ENCODE measurements around the gene SFTPD.

SFTPD gene

DNA sequence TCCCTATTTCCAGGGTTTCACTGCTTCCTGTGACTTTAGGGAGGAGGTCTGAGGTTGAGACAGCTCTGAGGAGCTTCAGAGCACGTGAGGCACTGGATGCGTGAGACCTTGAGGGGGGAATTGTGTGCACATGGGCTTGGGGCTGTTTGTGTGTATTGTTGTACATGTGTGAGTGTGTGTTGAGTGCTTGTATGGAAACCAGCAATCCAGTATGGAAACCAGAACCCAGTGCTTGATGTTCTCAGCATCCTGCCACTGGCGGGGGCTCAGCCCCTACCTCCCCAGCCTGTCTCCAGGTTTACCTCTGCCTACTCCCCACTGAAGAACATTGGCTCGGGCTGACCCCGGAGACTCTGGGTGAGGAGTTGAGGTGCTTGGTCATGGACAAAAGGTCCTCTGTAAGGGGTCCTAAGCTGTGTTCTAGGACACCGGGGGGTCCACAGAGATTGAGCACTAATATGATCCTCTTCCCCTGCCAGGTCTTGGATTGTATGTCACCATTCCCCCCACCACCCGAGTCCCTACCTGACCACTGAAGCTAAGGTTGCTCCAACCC lies 20.8 kb downstream of the SFTPD start:
- Histone ChIP-seq H4K20me1 (ENCODE audit: low read depth, low read length) (no peaks in the 10 kb centered on the region), H3K9ac (ENCODE audit: low read length) (no peak overlapping the region), H3K27ac (ENCODE audit: low read depth, low read length) (no peak overlapping the region), H2AFZ (ENCODE audit: low read depth, low read length, severe bottlenecking) (no peak overlapping the region), H3K36me3 (ENCODE audit: low read length) (no peaks in the 10 kb centered on the region), H3K9me3 (ENCODE audit: insufficient read depth, low read length) (no peaks in the 10 kb centered on the region), H3K4me2 (ENCODE audit: low read depth, low read length, poor library complexity, severe bottlenecking) (no peak overlapping the region), H3K27me3 (ENCODE audit: low read length) (no peaks in the 10 kb centered on the region), H3F3A (ENCODE audit: insufficient read depth) (no peaks in the 10 kb centered on the region), H3K4me3 (ENCODE audit: insufficient read depth, low read length, poor library complexity, severe bottlenecking) (no peak overlapping the region), H3K79me2 (ENCODE audit: insufficient read depth, low read length) (no peaks in the 10 kb centered on the region), H3K9me2 (replicated peaks; ENCODE audit: insufficient read depth, low read length) (no peaks in the 10 kb centered on the region)
- TF ChIP-seq, protein P1, sequence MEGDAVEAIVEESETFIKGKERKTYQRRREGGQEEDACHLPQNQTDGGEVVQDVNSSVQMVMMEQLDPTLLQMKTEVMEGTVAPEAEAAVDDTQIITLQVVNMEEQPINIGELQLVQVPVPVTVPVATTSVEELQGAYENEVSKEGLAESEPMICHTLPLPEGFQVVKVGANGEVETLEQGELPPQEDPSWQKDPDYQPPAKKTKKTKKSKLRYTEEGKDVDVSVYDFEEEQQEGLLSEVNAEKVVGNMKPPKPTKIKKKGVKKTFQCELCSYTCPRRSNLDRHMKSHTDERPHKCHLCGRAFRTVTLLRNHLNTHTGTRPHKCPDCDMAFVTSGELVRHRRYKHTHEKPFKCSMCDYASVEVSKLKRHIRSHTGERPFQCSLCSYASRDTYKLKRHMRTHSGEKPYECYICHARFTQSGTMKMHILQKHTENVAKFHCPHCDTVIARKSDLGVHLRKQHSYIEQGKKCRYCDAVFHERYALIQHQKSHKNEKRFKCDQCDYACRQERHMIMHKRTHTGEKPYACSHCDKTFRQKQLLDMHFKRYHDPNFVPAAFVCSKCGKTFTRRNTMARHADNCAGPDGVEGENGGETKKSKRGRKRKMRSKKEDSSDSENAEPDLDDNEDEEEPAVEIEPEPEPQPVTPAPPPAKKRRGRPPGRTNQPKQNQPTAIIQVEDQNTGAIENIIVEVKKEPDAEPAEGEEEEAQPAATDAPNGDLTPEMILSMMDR (IDR thresholded peaks at IDR 0.05; ENCODE audit: insufficient read depth, low read length, poor library complexity, severe bottlenecking) = no peak
- no peak for TF ChIP-seq EZH2phosphoT487 (conservative IDR thresholded peaks at IDR 0.05; ENCODE audit: low read length)

- TF ChIP-seq, protein P1 (IDR thresholded peaks at IDR 0.05; ENCODE audit: insufficient read depth, low read length, poor library complexity, severe bottlenecking) = no peak
- no peak for TF ChIP-seq EZH2phosphoT487 (conservative IDR thresholded peaks at IDR 0.05; ENCODE audit: low read length)
- H3K9me3 ChIP-seq (ENCODE audit: insufficient read depth, low read length) = no peaks in the 10 kb centered on the region
- H3K27me3 ChIP-seq (ENCODE audit: low read length) = no peaks in the 10 kb centered on the region
- H4K20me1 ChIP-seq (ENCODE audit: low read depth, low read length) = no peaks in the 10 kb centered on the region
- H3K36me3 ChIP-seq (ENCODE audit: low read length) = no peaks in the 10 kb centered on the region
- no peak overlapping the region for H3K9ac ChIP-seq (ENCODE audit: low read length)
- H3K79me2 ChIP-seq (ENCODE audit: insufficient read depth, low read length) = no peaks in the 10 kb centered on the region
- no peak overlapping the region for H2AFZ ChIP-seq (ENCODE audit: low read depth, low read length, severe bottlenecking)
- no peak overlapping the region for H3K4me2 ChIP-seq (ENCODE audit: low read depth, low read length, poor library complexity, severe bottlenecking)
- H3K9me2 ChIP-seq (replicated peaks; ENCODE audit: insufficient read depth, low read length) = no peaks in the 10 kb centered on the region
- H3K27ac ChIP-seq (ENCODE audit: low read depth, low read length) = no peak overlapping the region
- no peak overlapping the region for H3K4me3 ChIP-seq (ENCODE audit: insufficient read depth, low read length, poor library complexity, severe bottlenecking)
- no peaks in the 10 kb centered on the region for H3F3A ChIP-seq (ENCODE audit: insufficient read depth)
Measured at GRCh38 chr10:79927111-79927828, 21.6 kb downstream of the SFTPD start.

DNA sequence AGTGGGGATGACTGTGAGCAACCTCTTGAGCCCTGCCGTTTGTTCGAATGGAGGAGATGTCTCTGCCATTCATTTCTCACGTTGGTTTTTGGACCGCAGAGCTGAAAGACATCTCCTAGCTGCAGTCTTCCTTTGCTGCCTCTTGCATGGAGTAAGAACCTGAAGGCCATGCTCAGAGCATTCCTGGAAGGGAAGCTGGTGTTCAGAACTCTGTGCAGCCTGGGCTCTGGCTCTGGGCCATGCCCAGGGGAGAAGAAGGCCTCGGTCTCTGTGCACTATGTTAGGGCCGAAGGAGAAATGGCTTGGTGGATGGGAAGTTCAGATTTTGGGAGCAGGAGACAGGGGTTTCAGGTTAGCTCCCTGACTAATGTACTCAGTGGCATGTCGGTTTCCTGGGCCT lies 22.9 kb downstream of the SFTPD start:
- Histone ChIP-seq H3K9me3 (ENCODE audit: insufficient read depth, low read length) (no peaks in the 10 kb centered on the region), H3K36me3 (ENCODE audit: low read length) (no peaks in the 10 kb centered on the region), H3K27ac (ENCODE audit: low read depth, low read length) (no peak overlapping the region), H3K79me2 (ENCODE audit: insufficient read depth, low read length) (no peaks in the 10 kb centered on the region), H4K20me1 (ENCODE audit: low read depth, low read length) (no peaks in the 10 kb centered on the region), H3K9ac (ENCODE audit: low read length) (no peak overlapping the region), H3K4me3 (ENCODE audit: insufficient read depth, low read length, poor library complexity, severe bottlenecking) (no peak overlapping the region), H3K27me3 (ENCODE audit: low read length) (no peaks in the 10 kb centered on the region), H3F3A (ENCODE audit: insufficient read depth) (no peaks in the 10 kb centered on the region), H3K4me2 (ENCODE audit: low read depth, low read length, poor library complexity, severe bottlenecking) (no peak overlapping the region), H3K9me2 (replicated peaks; ENCODE audit: insufficient read depth, low read length) (no peaks in the 10 kb centered on the region), H2AFZ (ENCODE audit: low read depth, low read length, severe bottlenecking) (no peak overlapping the region)
- TF ChIP-seq, protein P1 (IDR thresholded peaks at IDR 0.05; ENCODE audit: insufficient read depth, low read length, poor library complexity, severe bottlenecking) = no peak
- TF ChIP-seq EZH2phosphoT487 (conservative IDR thresholded peaks at IDR 0.05; ENCODE audit: low read length) = no peak
